OCI-LY3 (cell line): ENCODE measurements around the gene LRCH3.

Source experiments
- H2AFZ ChIP-seq: fragments of 200-600, 300-600 bp; shearing (Covaris generic); 2 replicates; pipeline ENCODE4 v1.6.0; 2014; ENCODE audit warnings: antibody characterized with exemption, low read depth, low read length
- H3K27ac ChIP-seq: fragments of 200-600, 300-600 bp; sonication (generic); 2 replicates; pipeline ENCODE4 v1.5.1; 2014; ENCODE audit warnings: mild to moderate bottlenecking, low read length, moderate library complexity, mixed read lengths
- H3K27me3 ChIP-seq: fragments of 200-600, 300-600 bp; sonication (generic); 2 replicates; pipeline ENCODE4 v1.6.1; 2014; ENCODE audit warnings: low read depth, low read length, mixed read lengths
- H3K36me3 ChIP-seq: fragments of 200-600, 300-600 bp; sonication (generic); replicated peaks from 2 replicates; pipeline ENCODE3; 2014; ENCODE audit warnings: low read depth, low read length, mixed read lengths
- H3K4me1 ChIP-seq: fragments of 300-600, 200-600 bp; sonication (generic); 2 replicates; pipeline ENCODE4 v1.6.1; 2014; ENCODE audit warnings: low read length, mixed read lengths
- H3K4me2 ChIP-seq: fragments of 200-600, 300-600 bp; sonication (generic); 2 replicates; pipeline ENCODE4 v1.6.1; 2014; ENCODE audit warnings: low read length, mixed read lengths
- H3K4me3 ChIP-seq: fragments of 300-600, 200-600 bp; sonication (generic); 2 replicates; pipeline ENCODE4 v1.5.1; 2014; ENCODE audit warnings: antibody characterized with exemption, mild to moderate bottlenecking, low read length, moderate library complexity
- H3K79me2 ChIP-seq: fragments of 300-600, 200-600 bp; shearing (Covaris generic); 2 replicates; pipeline ENCODE4 v1.6.1; 2014; ENCODE audit warnings: mild to moderate bottlenecking, low read length, mixed read lengths
- H3K9ac ChIP-seq: fragments of 300-600, 200-600 bp; shearing (Covaris generic); 2 replicates; pipeline ENCODE4 v1.6.0; 2014; ENCODE audit warnings: mild to moderate bottlenecking, low read length, moderate library complexity
- H3K9me3 ChIP-seq: fragments of 200-600, 300-600 bp; shearing (Covaris generic); 2 replicates; pipeline ENCODE4 v1.6.1; 2014; ENCODE audit warnings: low read length, mixed read lengths; ENCODE audit not compliant: insufficient read depth
- H4K20me1 ChIP-seq: fragments of 200-600, 300-600 bp; sonication (generic); 2 replicates; pipeline ENCODE4 v1.6.1; 2016; ENCODE audit warnings: low read length, mixed read lengths; ENCODE audit not compliant: insufficient read depth
- EZH2phosphoT487 ChIP-seq: fragments of 200-600 bp; shearing (Covaris generic); IDR thresholded peaks from 2 replicates; pipeline ENCODE4 v1.6.1; 2018; ENCODE audit warnings: antibody characterized with exemption, mixed run types, low read depth
- TF ChIP-seq, protein P1 (sequence below): fragments of 200-600, 300-600 bp; sonication (generic); IDR thresholded peaks from 2 replicates; pipeline ENCODE4 v1.5.1; 2014; ENCODE audit warnings: antibody characterized with exemption, low read length, low read depth

Gene LRCH3

GRCh38 chr3:197896421-197896820 is 105.4 kb downstream of the LRCH3 start:
- H3K9me3 ChIP-seq: no peaks in the 10 kb centered on the region
- no peaks in the 10 kb centered on the region for H3K36me3 ChIP-seq
- TF ChIP-seq, protein P1, sequence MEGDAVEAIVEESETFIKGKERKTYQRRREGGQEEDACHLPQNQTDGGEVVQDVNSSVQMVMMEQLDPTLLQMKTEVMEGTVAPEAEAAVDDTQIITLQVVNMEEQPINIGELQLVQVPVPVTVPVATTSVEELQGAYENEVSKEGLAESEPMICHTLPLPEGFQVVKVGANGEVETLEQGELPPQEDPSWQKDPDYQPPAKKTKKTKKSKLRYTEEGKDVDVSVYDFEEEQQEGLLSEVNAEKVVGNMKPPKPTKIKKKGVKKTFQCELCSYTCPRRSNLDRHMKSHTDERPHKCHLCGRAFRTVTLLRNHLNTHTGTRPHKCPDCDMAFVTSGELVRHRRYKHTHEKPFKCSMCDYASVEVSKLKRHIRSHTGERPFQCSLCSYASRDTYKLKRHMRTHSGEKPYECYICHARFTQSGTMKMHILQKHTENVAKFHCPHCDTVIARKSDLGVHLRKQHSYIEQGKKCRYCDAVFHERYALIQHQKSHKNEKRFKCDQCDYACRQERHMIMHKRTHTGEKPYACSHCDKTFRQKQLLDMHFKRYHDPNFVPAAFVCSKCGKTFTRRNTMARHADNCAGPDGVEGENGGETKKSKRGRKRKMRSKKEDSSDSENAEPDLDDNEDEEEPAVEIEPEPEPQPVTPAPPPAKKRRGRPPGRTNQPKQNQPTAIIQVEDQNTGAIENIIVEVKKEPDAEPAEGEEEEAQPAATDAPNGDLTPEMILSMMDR: no peak
- TF ChIP-seq EZH2phosphoT487: no peak
- H3K27me3 ChIP-seq: no peaks in the 10 kb centered on the region
- no peak overlapping the region for H3K9ac ChIP-seq
- H2AFZ ChIP-seq: no peak overlapping the region
- H3K27ac ChIP-seq: no peak overlapping the region
- H3K4me2 ChIP-seq: no peak overlapping the region
- no peak overlapping the region for H3K4me3 ChIP-seq
- no peaks in the 10 kb centered on the region for H3K4me1 ChIP-seq
- no peaks in the 10 kb centered on the region for H3K79me2 ChIP-seq
- no peaks in the 10 kb centered on the region for H4K20me1 ChIP-seq

- Histone ChIP-seq H3K4me2 (no peak overlapping the region), H2AFZ (no peak overlapping the region), H4K20me1 (no peaks in the 10 kb centered on the region), H3K79me2 (no peaks in the 10 kb centered on the region), H3K9ac (no peak overlapping the region), H3K4me3 (no peak overlapping the region), H3K27me3 (no peaks in the 10 kb centered on the region), H3K36me3 (no peaks in the 10 kb centered on the region), H3K27ac (no peak overlapping the region), H3K9me3 (no peaks in the 10 kb centered on the region), H3K4me1 (no peaks in the 10 kb centered on the region)
- TF ChIP-seq EZH2phosphoT487: no peak
- TF ChIP-seq, protein P1: no peak
Observed at GRCh38 chr3:197899833-197900478, 108.9 kb downstream of the LRCH3 start.

GRCh38 chr3:197901626-197902025 is 110.6 kb downstream of the LRCH3 start:
- H3K36me3 ChIP-seq: no peaks in the 10 kb centered on the region
- no peak overlapping the region for H3K9ac ChIP-seq
- no peaks in the 10 kb centered on the region for H4K20me1 ChIP-seq
- H2AFZ ChIP-seq: no peak overlapping the region
- H3K79me2 ChIP-seq: no peaks in the 10 kb centered on the region
- no peaks in the 10 kb centered on the region for H3K27me3 ChIP-seq
- no peak overlapping the region for H3K4me3 ChIP-seq
- no peak for TF ChIP-seq EZH2phosphoT487
- TF ChIP-seq, protein P1: no peak
- H3K4me2 ChIP-seq: no peak overlapping the region
- no peak overlapping the region for H3K27ac ChIP-seq
- H3K9me3 ChIP-seq: no peaks in the 10 kb centered on the region
- peaks cover 6% of the 10 kb centered on the region for H3K4me1 ChIP-seq

DNA sequence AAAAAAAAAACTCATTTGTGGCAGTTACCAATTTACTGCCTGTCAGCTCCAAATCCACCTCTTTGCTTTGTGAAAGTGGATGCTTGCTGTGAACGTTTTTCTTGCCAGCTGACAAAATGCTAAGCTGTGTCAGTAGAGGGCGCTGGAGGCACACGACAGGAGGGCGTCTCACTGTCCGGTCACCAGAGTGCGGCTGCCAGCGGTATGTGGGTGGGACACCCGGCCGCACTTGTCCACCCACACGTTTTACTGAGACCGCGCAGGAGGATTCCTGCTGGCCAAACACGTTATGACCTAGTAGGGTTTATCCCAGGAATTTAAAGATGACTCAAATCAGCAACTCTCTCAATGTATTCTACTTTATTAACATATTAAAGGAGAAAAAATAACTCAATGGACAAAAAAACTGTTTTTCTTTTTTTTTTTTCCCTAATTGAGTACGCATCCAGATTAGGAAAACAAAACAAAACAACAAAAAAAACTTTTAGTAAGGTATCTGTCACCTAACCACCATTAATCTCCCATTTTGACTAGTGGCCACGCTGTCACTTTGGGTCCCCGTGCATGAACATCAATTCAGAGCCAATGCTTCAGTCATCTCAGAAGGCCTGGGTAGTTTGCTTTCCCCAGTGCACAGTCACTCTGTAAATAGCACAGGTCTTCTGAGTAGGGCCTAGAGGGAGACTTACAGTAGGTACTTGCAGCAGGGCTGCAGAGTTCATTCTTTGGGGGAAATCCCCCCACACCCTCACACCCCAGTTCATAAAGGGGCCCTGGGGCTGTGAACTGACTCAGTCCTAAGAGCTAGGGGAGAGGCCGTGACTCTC is 115.2 kb downstream of the LRCH3 start:
- peak overlapping the region; percentile 61 for H3K4me2 ChIP-seq
- H3K36me3 ChIP-seq: no peaks in the 10 kb centered on the region
- H3K27ac ChIP-seq: peak overlapping the region; percentile 19
- no peak overlapping the region for H2AFZ ChIP-seq
- H3K27me3 ChIP-seq: no peaks in the 10 kb centered on the region
- no peaks in the 10 kb centered on the region for H3K79me2 ChIP-seq
- no peaks in the 10 kb centered on the region for H3K9me3 ChIP-seq
- peaks cover 15% of the 10 kb centered on the region for H3K4me1 ChIP-seq
- TF ChIP-seq, protein P1: peak; percentile 93
- TF ChIP-seq EZH2phosphoT487: no peak
- H4K20me1 ChIP-seq: no peaks in the 10 kb centered on the region
- peak overlapping the region; percentile 21; the same call in 1 of the 2 replicates for H3K9ac ChIP-seq
- peak overlapping the region; percentile 63 for H3K4me3 ChIP-seq
